SK-N-SH treated with all-trans-retinoic acid at 6 μM for 48 hours (cell line): Measurements from ENCODE around the gene UNC80.

ENCODE experiments used
- ATAC-seq: fragments of 200-7000 bp; cut with Tn5 transposase; 3 replicates; pipeline ENCODE4 v1.9.1; 2020; ENCODE audit warnings: mild to moderate bottlenecking, moderate library complexity
- ARNTL ChIP-seq: fragments of 450-650 bp; formaldehyde crosslinking; IDR thresholded peaks from 2 replicates; pipeline ENCODE4 v1.5.0; 2020; ENCODE audit warnings: low read depth, mild to moderate bottlenecking, moderate library complexity, borderline replicate concordance
- CSDC2 ChIP-seq: fragments of 250-450 bp; sonication (Bioruptor Pico); IDR thresholded peaks from 2 replicates; pipeline ENCODE4 v1.5.0; 2020; ENCODE audit warnings: mild to moderate bottlenecking, moderate library complexity
- ESRRG ChIP-seq: fragments of 250-450 bp; sonication (Bioruptor Pico); IDR thresholded peaks from 2 replicates; pipeline ENCODE4 v1.6.1; 2021; ENCODE audit warnings: mild to moderate bottlenecking
- GLIS3 ChIP-seq: fragments of 250-450 bp; sonication (Bioruptor Pico); IDR thresholded peaks from 2 replicates; pipeline ENCODE4 v1.5.0; 2020; ENCODE audit warnings: mild to moderate bottlenecking, moderate library complexity
- ISL1 ChIP-seq: fragments of 250-450 bp; sonication (Bioruptor Pico); IDR thresholded peaks from 2 replicates; pipeline ENCODE4 v2.1.2; 2022; ENCODE audit warnings: mild to moderate bottlenecking, moderate library complexity
- OSR1 ChIP-seq: fragments of 250-450 bp; sonication (Bioruptor Pico); IDR thresholded peaks from 2 replicates; pipeline ENCODE4 v1.8.0; 2022; ENCODE audit warnings: moderate library complexity, mild to moderate bottlenecking, inconsistent platforms
- PPARA ChIP-seq: fragments of 250-450 bp; sonication (Bioruptor Pico); IDR thresholded peaks from 2 replicates; pipeline ENCODE4 v1.5.0; 2020; ENCODE audit warnings: mild to moderate bottlenecking, borderline replicate concordance
- RARB ChIP-seq: fragments of 250-450 bp; sonication (Bioruptor Pico); IDR thresholded peaks from 2 replicates; pipeline ENCODE4 v1.8.0; 2021; ENCODE audit warnings: mild to moderate bottlenecking, moderate library complexity
- SNAI2 ChIP-seq: fragments of 250-450 bp; sonication (Bioruptor Pico); IDR thresholded peaks from 2 replicates; pipeline ENCODE4 v1.5.0; 2020; ENCODE audit warnings: mild to moderate bottlenecking, moderate library complexity
- TCF4 ChIP-seq: fragments of 250-450 bp; sonication (Bioruptor Pico); IDR thresholded peaks from 2 replicates; pipeline ENCODE4 v1.8.0; 2021; ENCODE audit warnings: mild to moderate bottlenecking, moderate library complexity, borderline replicate concordance
- TOX ChIP-seq: fragments of 250-450 bp; sonication (Bioruptor Pico); IDR thresholded peaks from 2 replicates; pipeline ENCODE4 v1.8.0; 2021; ENCODE audit warnings: mild to moderate bottlenecking, moderate library complexity, borderline replicate concordance
- ZFP3 ChIP-seq: fragments of 250-450 bp; sonication (Bioruptor Pico); IDR thresholded peaks from 2 replicates; pipeline ENCODE4 v1.5.0; 2020; ENCODE audit warnings: mild to moderate bottlenecking, moderate library complexity
- ZNF565 ChIP-seq: fragments of 450-650 bp; formaldehyde crosslinking; conservative IDR thresholded peaks from 2 replicates; pipeline ENCODE4 v1.5.0; 2020; ENCODE audit warnings: low read depth, mild to moderate bottlenecking, moderate library complexity
- ZNF70 ChIP-seq: fragments of 450-650 bp; formaldehyde crosslinking; IDR thresholded peaks from 2 replicates; pipeline ENCODE4 v1.5.0; 2020; ENCODE audit warnings: mild to moderate bottlenecking, moderate library complexity
- ZNF8 ChIP-seq: fragments of 450-650 bp; formaldehyde crosslinking; IDR thresholded peaks from 2 replicates; pipeline ENCODE4 v1.5.0; 2020; ENCODE audit warnings: mild to moderate bottlenecking, moderate library complexity
- TF ChIP-seq, protein P1 (sequence below): fragments of 250-450 bp; sonication (Bioruptor Pico); IDR thresholded peaks from 2 replicates; pipeline ENCODE4 v1.8.0; 2020; ENCODE audit warnings: mild to moderate bottlenecking, moderate library complexity, borderline replicate concordance
- TF ChIP-seq, protein P2 (sequence below): fragments of 250-450 bp; sonication (Bioruptor Pico); IDR thresholded peaks from 2 replicates; pipeline ENCODE4 v1.5.0; 2020; ENCODE audit warnings: mild to moderate bottlenecking, moderate library complexity
- TF ChIP-seq, protein P3 (sequence below): fragments of 250-450 bp; sonication (Bioruptor Pico); IDR thresholded peaks from 2 replicates; pipeline ENCODE4 v1.5.1; 2020; ENCODE audit warnings: low read depth, mild to moderate bottlenecking, moderate library complexity
- TF ChIP-seq, protein P4 (sequence below): fragments of 250-450 bp; sonication (Bioruptor Pico); IDR thresholded peaks from 2 replicates; pipeline ENCODE4 v1.5.1; 2021; ENCODE audit warnings: mild to moderate bottlenecking, moderate library complexity
- TF ChIP-seq, protein P5 (sequence below): fragments of 250-450 bp; sonication (Bioruptor Pico); IDR thresholded peaks from 2 replicates; pipeline ENCODE4 v1.8.0; 2021; ENCODE audit warnings: low read depth, mild to moderate bottlenecking, moderate library complexity, borderline replicate concordance

The UNC80 gene

DNA sequence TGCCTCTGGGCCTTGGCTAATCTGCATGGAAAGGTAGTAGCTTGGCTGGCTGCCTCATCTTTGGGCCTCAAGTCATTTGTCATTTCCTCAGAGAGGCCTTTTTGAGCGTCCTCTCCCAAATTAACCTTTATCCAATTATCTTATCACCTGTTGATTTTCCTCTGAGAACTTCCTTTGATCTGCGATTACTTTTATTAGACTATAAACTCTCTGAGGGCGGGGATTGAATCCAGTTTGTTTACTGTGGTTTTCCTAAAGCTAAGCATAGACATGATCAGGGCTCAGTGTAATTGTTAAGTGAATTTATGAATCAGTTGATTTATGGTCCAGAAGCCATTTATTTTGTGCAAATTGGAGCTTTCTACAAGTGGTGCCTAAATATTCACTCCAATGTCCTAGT lies 238.3 kb downstream of the UNC80 start:
- no peak for ATAC-seq
- no peak for TF ChIP-seq ZNF565 (CRISPR knock-in tag)
- no peak for TF ChIP-seq ISL1 (CRISPR knock-in tag)
- no peak for TF ChIP-seq ARNTL (CRISPR knock-in tag)
- TF ChIP-seq, protein P1, sequence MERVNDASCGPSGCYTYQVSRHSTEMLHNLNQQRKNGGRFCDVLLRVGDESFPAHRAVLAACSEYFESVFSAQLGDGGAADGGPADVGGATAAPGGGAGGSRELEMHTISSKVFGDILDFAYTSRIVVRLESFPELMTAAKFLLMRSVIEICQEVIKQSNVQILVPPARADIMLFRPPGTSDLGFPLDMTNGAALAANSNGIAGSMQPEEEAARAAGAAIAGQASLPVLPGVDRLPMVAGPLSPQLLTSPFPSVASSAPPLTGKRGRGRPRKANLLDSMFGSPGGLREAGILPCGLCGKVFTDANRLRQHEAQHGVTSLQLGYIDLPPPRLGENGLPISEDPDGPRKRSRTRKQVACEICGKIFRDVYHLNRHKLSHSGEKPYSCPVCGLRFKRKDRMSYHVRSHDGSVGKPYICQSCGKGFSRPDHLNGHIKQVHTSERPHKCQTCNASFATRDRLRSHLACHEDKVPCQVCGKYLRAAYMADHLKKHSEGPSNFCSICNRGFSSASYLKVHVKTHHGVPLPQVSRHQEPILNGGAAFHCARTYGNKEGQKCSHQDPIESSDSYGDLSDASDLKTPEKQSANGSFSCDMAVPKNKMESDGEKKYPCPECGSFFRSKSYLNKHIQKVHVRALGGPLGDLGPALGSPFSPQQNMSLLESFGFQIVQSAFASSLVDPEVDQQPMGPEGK, result no peak
- TF ChIP-seq RARB (CRISPR knock-in tag), result no peak
- no peak for TF ChIP-seq GLIS3
- no peak for TF ChIP-seq TOX
- TF ChIP-seq, protein P2, sequence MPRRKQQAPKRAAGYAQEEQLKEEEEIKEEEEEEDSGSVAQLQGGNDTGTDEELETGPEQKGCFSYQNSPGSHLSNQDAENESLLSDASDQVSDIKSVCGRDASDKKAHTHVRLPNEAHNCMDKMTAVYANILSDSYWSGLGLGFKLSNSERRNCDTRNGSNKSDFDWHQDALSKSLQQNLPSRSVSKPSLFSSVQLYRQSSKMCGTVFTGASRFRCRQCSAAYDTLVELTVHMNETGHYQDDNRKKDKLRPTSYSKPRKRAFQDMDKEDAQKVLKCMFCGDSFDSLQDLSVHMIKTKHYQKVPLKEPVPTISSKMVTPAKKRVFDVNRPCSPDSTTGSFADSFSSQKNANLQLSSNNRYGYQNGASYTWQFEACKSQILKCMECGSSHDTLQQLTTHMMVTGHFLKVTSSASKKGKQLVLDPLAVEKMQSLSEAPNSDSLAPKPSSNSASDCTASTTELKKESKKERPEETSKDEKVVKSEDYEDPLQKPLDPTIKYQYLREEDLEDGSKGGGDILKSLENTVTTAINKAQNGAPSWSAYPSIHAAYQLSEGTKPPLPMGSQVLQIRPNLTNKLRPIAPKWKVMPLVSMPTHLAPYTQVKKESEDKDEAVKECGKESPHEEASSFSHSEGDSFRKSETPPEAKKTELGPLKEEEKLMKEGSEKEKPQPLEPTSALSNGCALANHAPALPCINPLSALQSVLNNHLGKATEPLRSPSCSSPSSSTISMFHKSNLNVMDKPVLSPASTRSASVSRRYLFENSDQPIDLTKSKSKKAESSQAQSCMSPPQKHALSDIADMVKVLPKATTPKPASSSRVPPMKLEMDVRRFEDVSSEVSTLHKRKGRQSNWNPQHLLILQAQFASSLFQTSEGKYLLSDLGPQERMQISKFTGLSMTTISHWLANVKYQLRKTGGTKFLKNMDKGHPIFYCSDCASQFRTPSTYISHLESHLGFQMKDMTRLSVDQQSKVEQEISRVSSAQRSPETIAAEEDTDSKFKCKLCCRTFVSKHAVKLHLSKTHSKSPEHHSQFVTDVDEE (CRISPR knock-in tag), result no peak
- TF ChIP-seq CSDC2 (CRISPR knock-in tag), result no peak

DNA sequence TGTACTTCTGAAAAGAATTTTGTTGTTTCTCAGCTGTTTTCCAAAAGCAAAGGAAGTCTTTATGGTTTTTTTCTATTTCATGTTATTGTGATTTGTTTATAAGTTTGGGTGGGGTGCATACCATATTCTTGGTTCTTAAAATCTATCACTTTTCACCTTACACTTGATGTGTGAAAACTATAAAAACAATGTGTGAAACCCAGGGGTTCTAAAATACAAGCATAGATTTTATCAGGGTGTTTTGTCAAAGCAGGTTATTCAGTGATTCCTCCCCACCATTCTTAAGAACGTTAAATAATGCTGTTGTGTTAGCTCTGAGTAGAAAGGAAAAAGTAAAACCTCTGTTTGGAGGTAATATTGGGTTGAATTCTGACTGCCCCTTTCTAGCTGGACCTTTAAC lies 248.5 kb downstream of the UNC80 start:
- no peak for TF ChIP-seq SNAI2 (CRISPR knock-in tag)
- TF ChIP-seq OSR1 (CRISPR knock-in tag), result no peak
- no peak for TF ChIP-seq ZFP3 (CRISPR knock-in tag)
- no peak for TF ChIP-seq ARNTL (CRISPR knock-in tag)
- TF ChIP-seq ZNF565 (CRISPR knock-in tag), result no peak
- TF ChIP-seq TOX, result no peak
- no peak for TF ChIP-seq RARB (CRISPR knock-in tag)
- TF ChIP-seq ZNF8 (CRISPR knock-in tag), result no peak
- TF ChIP-seq, protein P3, sequence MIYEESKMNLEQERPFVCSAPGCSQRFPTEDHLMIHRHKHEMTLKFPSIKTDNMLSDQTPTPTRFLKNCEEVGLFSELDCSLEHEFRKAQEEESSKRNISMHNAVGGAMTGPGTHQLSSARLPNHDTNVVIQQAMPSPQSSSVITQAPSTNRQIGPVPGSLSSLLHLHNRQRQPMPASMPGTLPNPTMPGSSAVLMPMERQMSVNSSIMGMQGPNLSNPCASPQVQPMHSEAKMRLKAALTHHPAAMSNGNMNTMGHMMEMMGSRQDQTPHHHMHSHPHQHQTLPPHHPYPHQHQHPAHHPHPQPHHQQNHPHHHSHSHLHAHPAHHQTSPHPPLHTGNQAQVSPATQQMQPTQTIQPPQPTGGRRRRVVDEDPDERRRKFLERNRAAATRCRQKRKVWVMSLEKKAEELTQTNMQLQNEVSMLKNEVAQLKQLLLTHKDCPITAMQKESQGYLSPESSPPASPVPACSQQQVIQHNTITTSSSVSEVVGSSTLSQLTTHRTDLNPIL (CRISPR knock-in tag), result no peak
- no peak for TF ChIP-seq GLIS3
- TF ChIP-seq, protein P1, result no peak
- TF ChIP-seq, protein P4, sequence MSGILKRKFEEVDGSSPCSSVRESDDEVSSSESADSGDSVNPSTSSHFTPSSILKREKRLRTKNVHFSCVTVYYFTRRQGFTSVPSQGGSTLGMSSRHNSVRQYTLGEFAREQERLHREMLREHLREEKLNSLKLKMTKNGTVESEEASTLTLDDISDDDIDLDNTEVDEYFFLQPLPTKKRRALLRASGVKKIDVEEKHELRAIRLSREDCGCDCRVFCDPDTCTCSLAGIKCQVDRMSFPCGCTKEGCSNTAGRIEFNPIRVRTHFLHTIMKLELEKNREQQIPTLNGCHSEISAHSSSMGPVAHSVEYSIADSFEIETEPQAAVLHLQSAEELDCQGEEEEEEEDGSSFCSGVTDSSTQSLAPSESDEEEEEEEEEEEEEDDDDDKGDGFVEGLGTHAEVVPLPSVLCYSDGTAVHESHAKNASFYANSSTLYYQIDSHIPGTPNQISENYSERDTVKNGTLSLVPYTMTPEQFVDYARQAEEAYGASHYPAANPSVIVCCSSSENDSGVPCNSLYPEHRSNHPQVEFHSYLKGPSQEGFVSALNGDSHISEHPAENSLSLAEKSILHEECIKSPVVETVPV (CRISPR knock-in tag), result no peak
- TF ChIP-seq PPARA (CRISPR knock-in tag), result no peak
- no peak for TF ChIP-seq ZNF70 (CRISPR knock-in tag)
- TF ChIP-seq, protein P5, sequence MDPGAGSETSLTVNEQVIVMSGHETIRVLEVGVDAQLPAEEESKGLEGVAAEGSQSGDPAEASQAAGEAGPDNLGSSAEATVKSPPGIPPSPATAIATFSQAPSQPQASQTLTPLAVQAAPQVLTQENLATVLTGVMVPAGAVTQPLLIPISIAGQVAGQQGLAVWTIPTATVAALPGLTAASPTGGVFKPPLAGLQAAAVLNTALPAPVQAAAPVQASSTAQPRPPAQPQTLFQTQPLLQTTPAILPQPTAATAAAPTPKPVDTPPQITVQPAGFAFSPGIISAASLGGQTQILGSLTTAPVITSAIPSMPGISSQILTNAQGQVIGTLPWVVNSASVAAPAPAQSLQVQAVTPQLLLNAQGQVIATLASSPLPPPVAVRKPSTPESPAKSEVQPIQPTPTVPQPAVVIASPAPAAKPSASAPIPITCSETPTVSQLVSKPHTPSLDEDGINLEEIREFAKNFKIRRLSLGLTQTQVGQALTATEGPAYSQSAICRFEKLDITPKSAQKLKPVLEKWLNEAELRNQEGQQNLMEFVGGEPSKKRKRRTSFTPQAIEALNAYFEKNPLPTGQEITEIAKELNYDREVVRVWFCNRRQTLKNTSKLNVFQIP, result no peak
- TF ChIP-seq CSDC2 (CRISPR knock-in tag), result no peak
- TF ChIP-seq, protein P2 (CRISPR knock-in tag), result no peak
- no peak for TF ChIP-seq ESRRG (CRISPR knock-in tag)
- TF ChIP-seq TCF4 (CRISPR knock-in tag), result no peak
- TF ChIP-seq, all 23 proteins: peak for 0
- no peak for ATAC-seq
